ENCODE results near the gene PHYKPL. TPM values are rescaled to one million over a fixed set of nuclear protein-coding genes. Genes with fewer than 3 reads are reported as not detected.

PHYKPL gene
- total RNA-seq, 1 experiment from 2014 or later: 48.8 TPM

- peaks cover 4% of the 10 kb centered on the region; the same call in 1 of the 2 replicates for H3K79me2 ChIP-seq (ENCODE audit: insufficient read depth, low read length)
- no peak overlapping the region for H2BK120ac ChIP-seq (ENCODE audit: low read depth, low read length, poor library complexity, severe bottlenecking)
- no peak for DNase-seq
- no peaks in the 10 kb centered on the region for H3K27me3 Mint-ChIP-seq (ENCODE audit: low read depth)
- peaks cover 16 to 25% of the 10 kb centered on the region in 2 experiments for H3K4me1 Mint-ChIP-seq
- H4K20me1 ChIP-seq (ENCODE audit: control insufficient read depth, insufficient read depth, insufficient read length): peaks cover 3% of the 10 kb centered on the region
- no peak overlapping the region for H2BK5ac ChIP-seq (ENCODE audit: insufficient read length, low read length)
- H2BK12ac ChIP-seq (ENCODE audit: insufficient read length, low read depth, low read length): no peak overlapping the region
- no peak overlapping the region for H3K56ac ChIP-seq (ENCODE audit: insufficient read length, low read depth, low read length)
- no peak overlapping the region for H4K5ac ChIP-seq (ENCODE audit: insufficient read length, low read depth, low read length)
- H3K4me1 ChIP-seq (ENCODE audit: insufficient read depth, low read length): no peaks in the 10 kb centered on the region
- H2BK20ac ChIP-seq (ENCODE audit: low read depth, low read length, poor library complexity, severe bottlenecking): no peak overlapping the region
- H2BK15ac ChIP-seq (ENCODE audit: low read depth, low read length): no peak overlapping the region
- H4K91ac ChIP-seq (ENCODE audit: insufficient read length, low read depth, low read length): no peak overlapping the region
- no peak overlapping the region for H4K8ac ChIP-seq (replicated peaks; ENCODE audit: insufficient read length, low read depth, low read length)
- no peak overlapping the region for H3K4ac ChIP-seq (ENCODE audit: low read depth, low read length)
- H3K9me3 Mint-ChIP-seq: no peaks in the 10 kb centered on the region; a peak in 1 of 5 replicates
- no CpG with 5 or more reads among the region's 11 CpGs for WGBS (ENCODE audit: extremely low coverage, insufficient read length, low lambda C conversion rate)
- no peak overlapping the region for H3K23ac ChIP-seq (ENCODE audit: insufficient read length, low read depth, low read length)
- no peak overlapping the region for H2AFZ ChIP-seq (ENCODE audit: low read length)
- no peak overlapping the region for H3K4me2 ChIP-seq (ENCODE audit: insufficient read depth, insufficient read length, low read length)
- no peak overlapping the region for H3K4me3 Mint-ChIP-seq
- no peak overlapping the region for H3K14ac ChIP-seq (ENCODE audit: insufficient read depth, low read length)
- no peaks in the 10 kb centered on the region for H3K79me1 ChIP-seq (ENCODE audit: insufficient read depth, low read depth, low read length, poor library complexity, severe bottlenecking)
- H3T11ph ChIP-seq (ENCODE audit: low read length): no peak overlapping the region
- H2AK5ac ChIP-seq (ENCODE audit: insufficient read length, low read length): no peak overlapping the region
- H3K9me3 ChIP-seq (ENCODE audit: control insufficient read depth, low read depth, low read length): no peaks in the 10 kb centered on the region
- H3K27ac Mint-ChIP-seq: no peak overlapping the region
- H3K9ac ChIP-seq (ENCODE audit: extremely low read depth, insufficient read length, low read length): no peak overlapping the region
- peaks cover 3% of the 10 kb centered on the region for H3K23me2 ChIP-seq (ENCODE audit: insufficient read length, low read depth, low read length, poor library complexity, severe bottlenecking)
- no peak for TF ChIP-seq CTCF (conservative IDR thresholded peaks at IDR 0.05)
- H3K36me3 Mint-ChIP-seq (ENCODE audit: insufficient read depth in 1 of 3, low read depth in 3 of 3): peaks cover 44 to 66% (median 53%) of the 10 kb centered on the region in 3 experiments
- no peak overlapping the region for H3K18ac ChIP-seq (ENCODE audit: insufficient read length, low read depth, low read length)
- no peaks in the 10 kb centered on the region for H3K27me3 ChIP-seq (ENCODE audit: insufficient read depth, low read length)
- no peak overlapping the region for H3K27ac ChIP-seq (ENCODE audit: insufficient read length, low read depth, low read length)
Observed at GRCh38 chr5:178228609-178229008, 4.0 kb downstream of the PHYKPL start.
